OCI-M2 (cell line): ENCODE measurements around the gene RSRC1.
"Not testable (repeated sequence)": the region's sequence is repeated elsewhere in the genome, so short reads cannot be mapped to it uniquely, and the experiment has no call there.

ENCODE experiments used
- DNase-seq: peaks from one replicate; lab custom pipeline; 2025; ENCODE audit not compliant: unreplicated experiment; lab: John Stamatoyannopoulos, UW

The RSRC1 gene

DNA sequence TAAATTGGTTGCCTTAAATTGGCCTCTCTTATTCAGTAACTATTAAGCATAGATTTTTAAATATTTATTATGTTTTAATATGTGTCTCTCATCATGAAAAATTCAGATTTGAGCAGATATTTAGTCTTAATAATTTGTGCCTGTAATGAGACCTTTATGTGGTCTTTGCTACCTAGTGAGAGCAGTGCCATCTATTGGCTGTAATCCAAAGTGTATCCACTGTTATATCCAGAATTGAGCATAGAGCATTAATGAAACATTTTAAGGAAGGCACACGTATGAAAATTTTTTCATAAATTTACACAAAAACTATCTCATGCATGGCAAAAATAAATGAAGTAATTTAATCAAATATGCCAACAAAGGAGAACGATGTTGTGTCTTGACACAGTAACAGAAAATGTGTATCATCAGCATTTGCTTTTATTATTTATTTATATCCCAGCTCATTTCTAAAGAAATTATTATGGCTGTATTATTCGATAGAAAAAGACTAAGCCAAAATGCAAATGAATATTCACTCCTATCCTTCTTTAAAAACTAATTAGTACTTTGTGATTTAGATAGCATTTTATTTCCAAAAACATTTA lies 203.5 kb downstream of the RSRC1 start:
- no peak for DNase-seq

- DNase-seq, result no peak
Measured at GRCh38 chr3:158314426-158315357, 204.8 kb downstream of the RSRC1 start.

DNA sequence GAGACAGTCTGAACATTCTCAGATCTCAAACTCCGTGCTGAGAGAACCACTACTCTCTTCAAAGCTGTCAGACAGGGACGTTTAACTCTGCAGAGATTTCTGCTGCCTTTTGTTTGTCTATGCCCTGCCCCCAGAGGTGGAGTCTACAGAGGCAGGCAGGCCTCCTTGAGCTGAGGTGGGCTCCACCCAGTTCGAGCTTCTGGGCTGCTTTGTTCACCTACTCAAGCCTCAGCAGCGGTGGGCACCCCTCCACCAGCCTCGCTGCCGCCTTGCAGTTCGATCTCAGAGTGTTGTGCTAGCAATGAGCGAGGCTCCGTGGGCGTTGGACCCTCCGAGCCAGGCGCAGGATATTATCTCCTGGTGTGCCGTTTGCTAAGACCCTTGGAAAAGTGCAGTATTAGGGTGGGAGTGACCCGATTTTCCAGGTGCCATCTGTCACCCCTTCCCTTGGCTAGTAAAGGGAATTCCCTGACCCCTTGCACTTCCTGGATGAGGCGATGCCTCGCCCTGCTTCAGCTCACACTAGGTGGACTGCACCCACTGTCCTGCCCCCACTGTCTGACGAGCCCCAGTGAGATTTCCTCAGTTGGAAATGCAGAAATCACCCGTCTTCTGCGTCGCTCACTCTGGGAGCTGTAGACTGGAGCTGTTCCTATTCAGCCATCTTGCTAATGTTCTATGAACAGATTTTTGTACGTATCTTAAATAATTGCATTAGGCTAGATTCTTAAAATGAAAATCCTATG lies 220.0 kb downstream of the RSRC1 start:
- not testable (repeated sequence) for DNase-seq

- DNase-seq, result no peak
Measured at GRCh38 chr3:158330870-158331269, 221.0 kb downstream of the RSRC1 start.

DNA sequence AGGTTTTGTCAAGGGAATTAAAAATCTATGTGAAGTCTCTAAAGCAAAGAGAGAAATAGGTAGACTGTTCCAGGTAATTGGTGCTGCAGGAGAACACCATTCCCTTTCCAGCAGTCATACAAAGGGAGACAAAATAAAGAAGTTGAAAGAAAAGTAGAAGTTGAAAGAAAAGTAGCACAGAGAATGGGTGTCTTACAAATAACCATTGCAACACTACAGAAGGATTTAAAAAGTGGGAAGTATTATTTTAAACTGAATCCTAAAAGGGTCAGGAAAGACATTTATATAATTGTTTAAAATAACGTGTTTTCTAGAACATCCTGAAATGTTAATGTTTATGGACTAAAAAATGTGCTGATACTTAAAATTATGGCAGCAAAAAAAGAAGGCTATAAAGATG lies 223.8 kb downstream of the RSRC1 start:
- DNase-seq, result no peak

- DNase-seq, result no peak
Measured at GRCh38 chr3:158337110-158337509, 227.2 kb downstream of the RSRC1 start.

GRCh38 chr3:158339638-158340037 lies 229.7 kb downstream of the RSRC1 start:
- no peak for DNase-seq

GRCh38 chr3:158340951-158341350 lies 231.1 kb downstream of the RSRC1 start:
- DNase-seq, result not testable (repeated sequence)

- no peak for DNase-seq
Measured at GRCh38 chr3:158347966-158348365, 238.1 kb downstream of the RSRC1 start.

- DNase-seq, result no peak
Measured at GRCh38 chr3:158350971-158351370, 241.1 kb downstream of the RSRC1 start.

DNA sequence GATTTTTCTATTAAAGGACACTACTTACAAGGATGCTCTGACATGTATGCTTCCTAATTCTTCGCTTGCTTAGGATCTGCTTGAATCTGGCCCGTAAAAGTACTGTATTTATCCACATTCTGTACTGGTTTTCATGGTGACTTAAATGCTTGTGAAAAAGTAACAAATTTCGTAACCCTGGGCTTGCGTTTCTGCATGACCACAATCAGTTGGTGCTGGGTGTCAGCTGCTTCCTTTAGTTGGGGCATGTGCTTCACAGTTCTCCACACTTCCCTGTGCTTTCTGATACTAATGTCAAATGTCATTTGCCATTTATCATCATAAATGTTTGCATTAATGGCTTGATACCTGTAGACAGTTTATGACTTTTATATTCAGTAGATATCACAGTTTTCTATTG lies 242.7 kb downstream of the RSRC1 start:
- no peak for DNase-seq

- no peak for DNase-seq
Measured at GRCh38 chr3:158354713-158355112, 244.8 kb downstream of the RSRC1 start.

DNA sequence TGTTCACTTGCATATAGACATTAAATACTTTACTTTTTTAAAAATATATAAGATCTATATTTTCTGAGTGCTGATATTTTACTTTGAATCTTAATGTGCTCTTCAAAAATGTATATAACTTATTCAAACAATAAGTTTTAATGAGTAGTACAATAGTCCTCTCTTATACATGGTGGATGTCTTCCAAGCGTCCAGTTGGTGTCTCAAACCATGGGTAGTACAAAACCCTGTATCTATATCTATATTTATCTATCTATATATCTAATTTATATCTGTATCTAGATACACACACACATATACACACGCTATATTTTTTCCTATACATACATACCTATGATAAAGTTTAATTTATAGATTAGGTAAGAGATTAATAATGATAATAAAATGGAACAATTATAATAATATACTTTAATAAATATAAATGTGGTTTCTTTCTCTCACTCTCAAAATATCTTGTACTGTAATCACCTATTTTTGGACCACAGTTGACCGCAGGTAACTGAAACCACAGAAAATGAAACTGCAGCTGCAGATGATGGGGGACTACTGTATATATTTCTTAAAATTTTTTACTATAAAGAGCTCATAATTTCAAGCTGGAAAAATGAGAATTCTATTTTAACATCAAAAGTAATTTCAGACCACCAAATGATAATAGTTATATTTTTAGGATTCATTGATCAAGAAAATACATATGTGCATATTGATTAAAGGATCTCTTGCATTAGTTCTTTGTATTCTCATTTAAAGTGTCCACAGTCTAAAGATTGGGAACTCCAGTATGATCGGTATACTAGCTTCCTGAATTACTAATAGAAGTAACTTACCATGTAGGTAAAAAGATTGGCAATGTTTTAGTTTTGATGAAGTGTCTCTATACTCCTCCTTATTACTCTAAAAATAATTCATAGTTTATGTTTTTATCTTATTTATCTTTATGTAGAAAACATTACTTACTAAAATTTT lies 246.0 kb downstream of the RSRC1 start:
- DNase-seq, result no peak

DNA sequence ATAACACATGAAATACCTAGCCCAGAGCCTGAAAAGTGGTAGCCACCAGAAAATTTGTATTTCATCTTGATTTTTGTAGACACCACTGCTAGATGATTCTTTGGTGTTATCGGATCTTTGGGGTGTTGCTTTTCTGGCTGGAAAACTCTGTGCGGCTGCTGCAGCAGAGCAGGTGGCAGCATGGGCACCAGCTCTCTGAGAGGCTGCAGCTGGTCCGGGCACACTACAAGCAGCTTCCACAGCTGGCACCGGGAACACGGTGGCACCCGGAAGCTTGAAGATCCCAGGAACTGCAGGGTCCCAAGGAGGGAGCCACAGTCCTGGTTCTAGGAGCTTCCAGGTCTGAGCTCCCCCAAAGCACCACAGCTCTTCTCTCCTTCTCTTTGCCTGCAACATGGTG lies 249.4 kb downstream of the RSRC1 start:
- no peak for DNase-seq

- no peak for DNase-seq
Measured at GRCh38 chr3:158360756-158361448, 251.0 kb downstream of the RSRC1 start.

GRCh38 chr3:158368271-158368670 lies 258.4 kb downstream of the RSRC1 start:
- DNase-seq, result no peak

DNA sequence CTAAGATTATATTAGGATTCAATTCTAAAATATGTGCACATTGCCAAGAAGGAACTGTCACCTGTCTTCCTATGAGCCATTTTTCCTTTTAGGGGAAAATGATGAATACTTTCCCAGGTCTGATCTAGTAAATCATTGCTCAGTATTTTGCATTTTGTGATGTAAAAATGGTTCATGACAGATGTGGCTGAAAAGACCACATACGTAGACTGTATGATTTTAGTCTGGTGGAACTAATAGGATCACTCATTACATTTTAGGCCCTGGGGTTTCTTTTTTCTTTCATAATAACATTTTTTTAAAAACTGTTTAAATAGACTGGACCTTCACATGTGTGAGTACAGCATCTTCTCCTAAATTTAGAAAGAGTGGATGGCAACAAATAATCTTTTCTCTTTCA lies 259.4 kb downstream of the RSRC1 start:
- no peak for DNase-seq

DNA sequence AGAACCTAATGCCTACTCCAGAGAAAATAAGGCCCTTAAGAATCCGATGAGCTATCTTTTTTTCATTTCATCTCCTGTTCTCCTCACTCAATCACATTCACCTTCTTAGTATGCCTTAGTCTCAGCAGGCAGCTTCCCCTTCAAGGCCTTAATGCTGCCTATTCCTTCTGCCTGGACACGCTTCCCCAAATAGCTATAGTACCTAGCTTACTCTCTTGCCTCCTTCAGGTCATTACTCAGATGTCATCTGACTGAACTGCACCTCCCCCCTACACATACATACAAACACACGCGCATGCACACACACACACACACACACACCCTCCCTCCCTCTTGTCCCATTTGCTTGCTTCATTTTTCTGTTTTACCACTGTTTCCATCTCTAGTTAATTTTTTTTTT lies 269.6 kb downstream of the RSRC1 start:
- DNase-seq, result no peak

- DNase-seq, result no peak
Measured at GRCh38 chr3:158381262-158381868, 271.5 kb downstream of the RSRC1 start.

DNA sequence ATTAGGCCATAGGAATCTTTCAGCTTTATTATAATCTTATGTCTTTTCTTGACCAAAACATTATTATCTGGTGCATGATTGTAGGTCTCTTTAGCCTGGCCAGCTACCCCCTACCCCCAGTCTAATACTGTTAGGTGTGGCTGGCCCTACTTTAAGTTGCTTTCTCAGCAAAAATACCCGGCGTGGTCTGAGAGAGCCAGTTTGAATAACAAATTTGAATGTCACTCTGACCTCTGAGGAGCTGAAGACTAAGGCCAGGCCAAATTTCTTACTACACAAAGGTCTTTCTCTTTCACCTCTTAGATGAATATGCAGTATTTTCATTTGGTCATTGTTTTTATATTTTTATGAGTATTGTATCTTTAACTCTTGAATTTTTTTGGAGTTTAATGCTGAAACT lies 272.6 kb downstream of the RSRC1 start:
- no peak for DNase-seq
